ENCODE data around the gene ATXN7L1.

ATXN7L1 gene

DNA sequence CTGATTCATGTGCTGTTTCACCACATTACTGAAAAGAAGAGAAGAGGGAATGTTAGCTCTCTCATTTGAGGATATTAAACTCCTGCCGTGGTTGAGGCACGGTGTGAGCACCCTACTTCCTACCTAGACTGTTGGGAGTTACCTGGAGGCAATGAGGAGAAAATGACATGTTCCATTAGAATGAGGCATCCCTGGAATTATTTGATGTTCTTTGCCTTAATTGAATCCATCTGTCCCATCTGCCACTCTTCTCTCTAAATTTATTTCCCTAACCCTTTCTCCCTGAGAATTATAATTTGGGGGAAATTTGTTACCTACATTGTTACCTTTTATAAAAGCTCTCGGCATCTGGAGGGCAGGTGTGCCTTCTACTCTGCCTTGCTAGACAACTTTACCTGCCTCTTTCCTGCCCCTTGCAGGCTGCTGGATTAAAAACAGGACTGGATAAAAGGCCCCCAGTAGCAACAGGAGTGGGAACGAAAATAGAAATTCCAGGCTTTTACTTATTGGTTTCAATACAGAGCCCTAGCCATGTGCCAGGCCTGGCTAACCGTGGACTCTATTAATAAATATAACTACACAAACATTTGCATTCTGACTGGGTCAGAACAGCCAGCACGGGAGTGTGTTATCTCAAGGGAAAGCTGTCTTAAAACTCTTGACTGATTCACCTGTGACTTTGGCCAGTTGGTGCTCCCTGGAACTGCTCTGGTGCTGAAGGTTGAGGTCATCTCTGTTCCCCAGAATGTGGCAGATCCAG lies 4.4 kb upstream of the ATXN7L1 start:
- no peaks in the 10 kb centered on the region for H3K27me3 ChIP-seq (replicated peaks)
- H3K27ac ChIP-seq, result no peak overlapping the region
- no peaks in the 10 kb centered on the region for H3K36me3 ChIP-seq (replicated peaks)
- DNase-seq, result no peak
- H3K4me3 ChIP-seq (ENCODE audit: low read depth, low read length), result no peak overlapping the region
- in situ Hi-C loops (cut with HindIII; ENCODE audit: low pct_ligation_motif_present, low sequenced_read_pairs), result no loop called here
- TF ChIP-seq, protein P1, sequence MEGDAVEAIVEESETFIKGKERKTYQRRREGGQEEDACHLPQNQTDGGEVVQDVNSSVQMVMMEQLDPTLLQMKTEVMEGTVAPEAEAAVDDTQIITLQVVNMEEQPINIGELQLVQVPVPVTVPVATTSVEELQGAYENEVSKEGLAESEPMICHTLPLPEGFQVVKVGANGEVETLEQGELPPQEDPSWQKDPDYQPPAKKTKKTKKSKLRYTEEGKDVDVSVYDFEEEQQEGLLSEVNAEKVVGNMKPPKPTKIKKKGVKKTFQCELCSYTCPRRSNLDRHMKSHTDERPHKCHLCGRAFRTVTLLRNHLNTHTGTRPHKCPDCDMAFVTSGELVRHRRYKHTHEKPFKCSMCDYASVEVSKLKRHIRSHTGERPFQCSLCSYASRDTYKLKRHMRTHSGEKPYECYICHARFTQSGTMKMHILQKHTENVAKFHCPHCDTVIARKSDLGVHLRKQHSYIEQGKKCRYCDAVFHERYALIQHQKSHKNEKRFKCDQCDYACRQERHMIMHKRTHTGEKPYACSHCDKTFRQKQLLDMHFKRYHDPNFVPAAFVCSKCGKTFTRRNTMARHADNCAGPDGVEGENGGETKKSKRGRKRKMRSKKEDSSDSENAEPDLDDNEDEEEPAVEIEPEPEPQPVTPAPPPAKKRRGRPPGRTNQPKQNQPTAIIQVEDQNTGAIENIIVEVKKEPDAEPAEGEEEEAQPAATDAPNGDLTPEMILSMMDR (IDR thresholded peaks at IDR 0.05; ENCODE audit: low read depth, low read length, missing control alignments), result no peak

- TF ChIP-seq, protein P1 (IDR thresholded peaks at IDR 0.05; ENCODE audit: low read depth, low read length, missing control alignments), result no peak
- no peak for DNase-seq
- no peaks in the 10 kb centered on the region for H3K27me3 ChIP-seq (replicated peaks)
- H3K27ac ChIP-seq, result no peak overlapping the region
- no peaks in the 10 kb centered on the region for H3K36me3 ChIP-seq (replicated peaks)
- no peak overlapping the region for H3K4me3 ChIP-seq (ENCODE audit: low read depth, low read length)
- in situ Hi-C loops (cut with HindIII; ENCODE audit: low pct_ligation_motif_present, low sequenced_read_pairs), result no loop called here
These were observed 3.4 kb upstream of the ATXN7L1 start for GRCh38 chr7:105879782-105880181.

- no peak for DNase-seq
- Histone ChIP-seq H3K36me3 (replicated peaks) (no peaks in the 10 kb centered on the region), H3K4me3 (ENCODE audit: low read depth, low read length) (no peak overlapping the region), H3K27me3 (replicated peaks) (no peaks in the 10 kb centered on the region), H3K27ac (no peak overlapping the region)
- in situ Hi-C loops (cut with HindIII; ENCODE audit: low pct_ligation_motif_present, low sequenced_read_pairs), result no loop called here
- TF ChIP-seq, protein P1 (IDR thresholded peaks at IDR 0.05; ENCODE audit: low read depth, low read length, missing control alignments), result no peak
These were observed 2.6 kb upstream of the ATXN7L1 start for GRCh38 chr7:105878746-105879605.

GRCh38 chr7:105877736-105878135 lies 1.3 kb upstream of the ATXN7L1 start:
- Histone ChIP-seq H3K27ac (no peak overlapping the region), H3K4me3 (ENCODE audit: low read depth, low read length) (peak overlapping the region; percentile 71), H3K27me3 (replicated peaks) (no peaks in the 10 kb centered on the region), H3K36me3 (replicated peaks) (no peaks in the 10 kb centered on the region)
- in situ Hi-C loops (cut with HindIII; ENCODE audit: low pct_ligation_motif_present, low sequenced_read_pairs), result no loop called here
- DNase-seq, result no peak
- TF ChIP-seq, protein P1 (IDR thresholded peaks at IDR 0.05; ENCODE audit: low read depth, low read length, missing control alignments), result no peak

DNA sequence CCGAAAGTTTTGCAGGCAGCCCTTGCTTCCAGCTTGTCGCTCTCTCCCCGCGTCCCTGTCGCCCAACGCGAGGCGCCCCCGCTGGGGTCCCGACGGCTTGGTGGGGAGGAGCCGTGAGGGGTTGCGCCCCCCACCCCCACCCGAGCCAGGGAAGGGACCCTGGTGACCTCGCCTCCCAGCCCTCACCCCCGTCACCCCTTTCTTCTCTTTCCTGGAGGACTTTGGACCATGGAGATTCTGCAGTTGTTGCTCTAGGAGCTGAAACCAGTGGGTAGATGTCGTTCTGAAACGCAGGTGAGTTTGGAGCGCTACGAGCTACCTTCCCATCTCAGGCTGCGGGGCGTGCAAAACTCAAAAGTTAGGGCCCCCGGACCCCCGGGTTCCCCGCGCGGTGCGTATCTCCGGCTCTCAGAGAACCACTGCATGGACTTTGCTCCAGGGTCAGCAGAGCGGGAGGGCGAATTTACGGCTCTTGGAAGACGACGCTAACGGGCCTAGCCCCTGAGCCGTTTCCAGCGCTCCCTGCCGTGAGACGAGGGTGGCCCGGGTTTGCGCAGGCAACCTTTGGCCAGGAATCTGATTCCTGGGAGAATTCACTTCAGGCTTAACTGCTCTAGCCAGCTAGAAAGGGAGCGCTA lies 684 bp upstream of the ATXN7L1 start:
- H3K27ac ChIP-seq, result no peak overlapping the region
- TF ChIP-seq, protein P1 (IDR thresholded peaks at IDR 0.05; ENCODE audit: low read depth, low read length, missing control alignments), result no peak
- peak overlapping the region; percentile 71 for H3K4me3 ChIP-seq (ENCODE audit: low read depth, low read length)
- H3K36me3 ChIP-seq (replicated peaks), result no peaks in the 10 kb centered on the region
- in situ Hi-C loops (cut with HindIII; ENCODE audit: low pct_ligation_motif_present, low sequenced_read_pairs), result no loop called here
- DNase-seq, result peak; percentile 11
- H3K27me3 ChIP-seq (replicated peaks), result no peaks in the 10 kb centered on the region
